ENCODE results near the gene FXYD4.
A peak's percentile ranks its signal among the peaks of the same experiment; 100 is the strongest.

FXYD4 gene

DNA sequence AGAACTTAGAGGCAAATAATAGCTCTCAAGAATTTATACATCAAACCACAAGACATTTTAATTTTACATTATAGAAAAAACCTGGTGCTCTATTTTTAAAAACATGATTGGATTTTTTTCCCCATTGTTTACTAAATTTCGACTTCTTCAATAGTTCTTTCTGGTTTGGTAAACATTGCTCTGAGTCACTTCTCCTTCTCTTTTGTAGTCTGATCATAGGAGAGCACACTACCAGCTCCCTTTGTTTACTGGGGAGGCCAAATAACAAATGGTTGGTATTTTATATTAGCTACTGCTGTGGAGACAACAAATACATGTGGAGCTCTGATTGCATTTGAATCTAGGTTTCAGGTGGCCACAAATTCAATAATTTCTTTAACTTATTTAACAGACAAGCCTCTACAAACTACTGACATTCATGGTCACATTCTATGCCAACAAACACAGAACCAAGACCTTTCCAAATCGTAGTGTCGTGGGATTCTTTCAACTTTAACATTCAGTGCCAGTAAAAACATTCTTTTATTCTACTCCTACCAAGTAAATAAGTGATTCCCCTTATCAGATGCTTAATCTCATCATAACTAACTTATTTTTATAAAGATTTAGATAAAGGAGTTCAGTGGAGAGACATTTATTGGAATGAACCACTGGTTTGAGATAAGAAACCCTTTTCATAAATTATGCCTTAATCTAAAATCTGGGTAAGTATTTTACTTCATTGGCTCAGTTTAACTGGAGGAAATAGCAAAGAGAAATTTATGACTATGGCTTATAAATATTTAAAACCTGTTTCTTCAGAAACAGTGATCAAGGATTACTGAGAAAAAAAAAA lies 17.7 kb upstream of the FXYD4 start:
- FAIRE-seq = no peak
- DNase-seq (ENCODE audit: insufficient read length, low spot score) = no peak
- no peak for TF ChIP-seq POLR2A (IDR thresholded peaks at IDR 0.05; ENCODE audit: low read depth, low read length)

GRCh38 chr10:43354330-43354635 lies 17.2 kb upstream of the FXYD4 start:
- TF ChIP-seq POLR2A (IDR thresholded peaks at IDR 0.05; ENCODE audit: low read depth, low read length) = no peak
- no peak for FAIRE-seq
- no peak for DNase-seq (ENCODE audit: insufficient read length, low spot score)

- no peak for DNase-seq (ENCODE audit: insufficient read length, low spot score)
- FAIRE-seq = no peak
Observed at GRCh38 chr10:43354879-43355380, 16.5 kb upstream of the FXYD4 start.

DNA sequence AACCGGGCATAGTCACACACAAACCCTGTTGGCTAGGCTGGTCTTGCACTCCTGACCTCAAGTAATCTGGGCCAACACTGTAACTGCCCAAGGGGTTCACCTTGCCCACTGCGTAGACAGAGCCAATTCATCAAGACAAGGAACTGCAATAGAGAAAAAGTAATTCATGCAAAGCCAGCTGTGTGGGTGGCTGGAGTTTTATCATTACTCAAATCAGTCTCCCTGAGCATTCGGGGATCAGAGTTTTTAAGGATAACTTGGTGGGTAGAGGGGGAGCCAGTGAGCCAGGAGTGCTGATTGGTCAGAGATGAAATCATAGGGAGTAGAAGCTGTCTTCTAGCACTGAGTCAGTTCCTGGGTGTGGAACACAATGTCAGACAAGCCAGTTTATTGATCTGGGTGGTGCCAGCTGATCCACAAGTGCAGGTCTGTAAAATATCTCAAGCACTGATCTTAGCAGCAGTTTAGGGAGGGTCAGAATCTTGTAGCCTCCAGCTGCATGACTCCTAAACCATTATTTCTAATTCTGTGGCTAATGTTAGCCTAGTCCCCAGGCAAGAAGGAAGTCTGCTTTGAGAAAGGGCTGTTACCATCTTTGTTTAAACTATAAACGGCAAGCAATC lies 15.6 kb upstream of the FXYD4 start:
- peak; percentile 93 for FAIRE-seq
- no peak for DNase-seq (ENCODE audit: insufficient read length, low spot score)
- TF ChIP-seq POLR2A (IDR thresholded peaks at IDR 0.05; ENCODE audit: low read depth, low read length) = no peak

More at GRCh38 chr10:43354879-43355380, 16.5 kb upstream of the FXYD4 start:
- TF ChIP-seq POLR2A (IDR thresholded peaks at IDR 0.05; ENCODE audit: low read depth, low read length) = no peak

GRCh38 chr10:43360086-43360485 lies 11.3 kb upstream of the FXYD4 start:
- FAIRE-seq = no peak
- no peak for DNase-seq (ENCODE audit: insufficient read length, low spot score)
- TF ChIP-seq POLR2A (IDR thresholded peaks at IDR 0.05; ENCODE audit: low read depth, low read length) = no peak

DNA sequence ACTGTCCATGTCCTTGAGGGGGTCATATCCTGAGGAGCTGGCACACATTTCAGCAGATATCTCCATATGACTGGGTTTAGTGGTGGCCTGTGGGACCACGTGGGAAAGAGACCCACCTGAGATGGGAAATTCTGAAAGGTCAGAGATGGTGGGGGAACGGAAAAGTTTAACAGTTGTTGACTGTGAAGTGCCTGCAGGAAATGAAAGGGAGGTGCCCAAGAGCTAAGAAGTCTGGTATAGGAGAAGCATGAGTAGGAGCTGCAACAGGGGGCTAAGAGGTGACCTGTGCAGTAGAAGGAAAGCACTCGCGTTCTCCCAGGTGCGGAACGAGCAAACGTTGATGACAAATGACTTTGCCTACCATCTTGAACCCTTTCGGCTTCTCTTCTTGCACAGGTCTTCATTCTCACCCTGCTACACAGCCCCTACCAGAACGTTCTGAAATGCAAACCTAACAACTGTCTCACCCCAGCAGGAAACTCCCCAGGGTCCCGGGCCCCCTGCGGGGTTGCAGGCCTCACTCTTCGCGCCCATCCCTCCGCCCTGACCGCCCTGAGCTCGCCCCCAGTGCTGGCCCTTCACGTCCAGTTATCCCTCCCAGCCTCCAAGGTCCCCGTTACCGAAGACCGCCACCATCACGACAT lies 9.8 kb upstream of the FXYD4 start:
- DNase-seq (ENCODE audit: insufficient read length, low spot score) = no peak
- no peak for TF ChIP-seq POLR2A (IDR thresholded peaks at IDR 0.05; ENCODE audit: low read depth, low read length)
- FAIRE-seq = no peak

DNA sequence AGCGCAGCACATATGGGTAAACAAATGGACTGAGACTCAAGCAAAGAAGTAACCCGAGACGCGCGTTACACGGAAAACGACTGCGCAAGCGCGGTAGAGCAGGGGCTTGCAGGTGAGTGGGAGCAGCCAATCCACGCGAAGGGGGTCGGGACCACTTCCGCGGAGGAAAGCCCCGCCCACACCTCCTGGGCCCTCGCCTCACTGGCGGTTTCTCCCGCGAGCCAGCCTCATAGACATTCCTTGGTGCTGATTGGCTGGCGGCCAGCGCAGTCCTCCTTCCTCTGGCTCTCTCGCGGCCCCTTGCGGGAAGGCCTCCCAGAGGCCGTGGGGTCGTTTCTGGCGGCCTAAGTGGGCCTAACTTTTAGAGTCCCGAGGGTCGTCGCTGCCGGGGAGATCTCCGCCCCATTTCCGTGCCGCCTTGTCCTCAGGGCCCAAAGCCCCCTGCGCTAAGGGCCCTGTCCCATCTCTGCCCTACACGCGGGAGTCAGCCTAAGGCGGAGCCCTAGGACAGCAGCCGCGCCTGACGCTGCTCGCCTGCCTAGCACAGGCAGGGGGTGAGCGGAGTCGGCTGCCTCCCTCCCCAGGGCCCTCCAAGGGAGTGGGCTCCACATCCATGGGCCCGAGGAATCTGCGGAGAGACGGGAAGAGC lies 9.1 kb upstream of the FXYD4 start:
- FAIRE-seq = no peak
- TF ChIP-seq POLR2A (IDR thresholded peaks at IDR 0.05; ENCODE audit: low read depth, low read length) = no peak
- DNase-seq (ENCODE audit: insufficient read length, low spot score) = no peak

- TF ChIP-seq POLR2A (IDR thresholded peaks at IDR 0.05; ENCODE audit: low read depth, low read length) = no peak
- FAIRE-seq (no peak), DNase-seq (ENCODE audit: insufficient read length, low spot score) (no peak)
Observed at GRCh38 chr10:43365001-43365400, 6.4 kb upstream of the FXYD4 start.

- no peak for FAIRE-seq
- no peak for TF ChIP-seq POLR2A (IDR thresholded peaks at IDR 0.05; ENCODE audit: low read depth, low read length)
- DNase-seq (ENCODE audit: insufficient read length, low spot score) = no peak
Observed at GRCh38 chr10:43369921-43370320, 1.5 kb upstream of the FXYD4 start.

- DNase-seq (ENCODE audit: insufficient read length, low spot score) (no peak), FAIRE-seq (no peak)
- no peak for TF ChIP-seq POLR2A (IDR thresholded peaks at IDR 0.05; ENCODE audit: low read depth, low read length)
Observed at GRCh38 chr10:43370671-43371215, 693 bp upstream of the FXYD4 start.

DNA sequence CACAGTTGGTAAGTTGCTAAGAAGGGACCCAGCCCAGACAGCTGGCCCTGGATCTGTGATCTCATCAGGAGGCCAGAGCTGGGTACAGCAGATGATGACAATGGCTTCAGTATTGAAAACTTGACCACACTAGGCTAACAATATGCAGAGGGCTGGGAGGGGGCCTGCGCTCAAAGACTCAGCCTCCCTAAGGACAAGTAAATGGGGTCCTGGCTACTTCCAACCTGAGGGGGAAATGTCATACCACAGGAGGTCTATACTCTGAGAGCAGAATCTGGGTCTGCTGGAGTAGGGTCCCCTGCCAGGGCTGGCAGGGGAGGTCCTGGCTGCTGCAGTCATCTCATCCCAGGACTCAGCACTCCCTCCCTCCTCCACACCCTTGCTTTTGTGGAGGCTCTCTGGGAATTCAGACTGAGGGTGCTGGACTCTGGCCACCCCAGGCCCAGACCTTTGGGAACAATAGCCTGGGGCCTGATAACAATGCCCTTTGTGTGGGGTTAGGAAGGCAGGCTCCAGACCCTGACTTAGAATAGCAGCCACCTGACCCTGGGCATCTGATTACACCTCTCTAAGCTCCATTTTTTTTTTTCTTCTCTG lies 1.4 kb downstream of the FXYD4 start:
- TF ChIP-seq POLR2A (IDR thresholded peaks at IDR 0.05; ENCODE audit: low read depth, low read length) = no peak

GRCh38 chr10:43373461-43373860 lies 2.0 kb downstream of the FXYD4 start:
- FAIRE-seq (no peak), DNase-seq (ENCODE audit: insufficient read length, low spot score) (no peak)

More for the DNA sequence above, 1.4 kb downstream of the FXYD4 start:
- no peak for FAIRE-seq
- no peak for DNase-seq (ENCODE audit: insufficient read length, low spot score)

GRCh38 chr10:43374194-43374593 lies 2.8 kb downstream of the FXYD4 start:
- DNase-seq (ENCODE audit: insufficient read length, low spot score) (no peak), FAIRE-seq (no peak)
- no peak for TF ChIP-seq POLR2A (IDR thresholded peaks at IDR 0.05; ENCODE audit: low read depth, low read length)

More at GRCh38 chr10:43373461-43373860, 2.0 kb downstream of the FXYD4 start:
- no peak for TF ChIP-seq POLR2A (IDR thresholded peaks at IDR 0.05; ENCODE audit: low read depth, low read length)
